ENCODE results near the gene CHP1.

DNA sequence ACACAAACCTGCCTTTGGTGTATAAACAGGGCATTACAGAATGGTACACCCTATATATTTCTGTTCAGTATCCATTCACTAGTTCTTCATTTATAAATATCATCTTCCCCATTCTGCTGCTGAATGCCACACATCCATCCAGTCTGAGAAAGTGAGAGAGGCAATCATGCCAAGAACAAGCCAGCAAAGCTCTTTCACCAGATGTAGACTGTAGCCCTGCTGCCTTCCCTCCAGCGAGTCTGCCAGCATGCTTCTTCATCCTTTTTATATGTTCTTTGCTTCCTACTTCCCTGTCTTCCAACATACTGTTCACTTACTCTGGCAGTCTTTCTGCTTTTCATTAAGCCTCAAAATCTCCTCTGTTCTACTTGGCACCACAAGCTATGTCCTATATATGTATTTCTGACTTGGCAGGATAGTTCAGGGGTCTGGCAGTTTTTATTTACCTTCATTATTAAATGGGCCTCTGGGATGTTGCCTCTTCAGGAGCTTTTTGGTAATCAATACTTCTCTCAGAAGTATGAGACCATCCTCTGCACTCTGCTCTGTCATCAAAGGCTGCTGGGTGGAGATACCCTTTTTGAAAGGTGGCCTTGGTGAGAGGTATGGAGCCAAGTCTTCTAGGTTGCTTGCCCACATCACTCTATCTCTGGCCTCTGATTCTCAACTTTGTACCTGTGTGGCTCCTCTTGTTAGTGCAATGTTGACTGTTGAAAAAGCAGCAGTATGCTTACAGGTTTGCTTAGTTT, 48.6 kb downstream of the CHP1 start:
- TF ChIP-seq, protein P1, sequence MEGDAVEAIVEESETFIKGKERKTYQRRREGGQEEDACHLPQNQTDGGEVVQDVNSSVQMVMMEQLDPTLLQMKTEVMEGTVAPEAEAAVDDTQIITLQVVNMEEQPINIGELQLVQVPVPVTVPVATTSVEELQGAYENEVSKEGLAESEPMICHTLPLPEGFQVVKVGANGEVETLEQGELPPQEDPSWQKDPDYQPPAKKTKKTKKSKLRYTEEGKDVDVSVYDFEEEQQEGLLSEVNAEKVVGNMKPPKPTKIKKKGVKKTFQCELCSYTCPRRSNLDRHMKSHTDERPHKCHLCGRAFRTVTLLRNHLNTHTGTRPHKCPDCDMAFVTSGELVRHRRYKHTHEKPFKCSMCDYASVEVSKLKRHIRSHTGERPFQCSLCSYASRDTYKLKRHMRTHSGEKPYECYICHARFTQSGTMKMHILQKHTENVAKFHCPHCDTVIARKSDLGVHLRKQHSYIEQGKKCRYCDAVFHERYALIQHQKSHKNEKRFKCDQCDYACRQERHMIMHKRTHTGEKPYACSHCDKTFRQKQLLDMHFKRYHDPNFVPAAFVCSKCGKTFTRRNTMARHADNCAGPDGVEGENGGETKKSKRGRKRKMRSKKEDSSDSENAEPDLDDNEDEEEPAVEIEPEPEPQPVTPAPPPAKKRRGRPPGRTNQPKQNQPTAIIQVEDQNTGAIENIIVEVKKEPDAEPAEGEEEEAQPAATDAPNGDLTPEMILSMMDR (IDR thresholded peaks at IDR 0.05) = no peak
- TF ChIP-seq POLR2A (IDR thresholded peaks at IDR 0.05) = no peak

Data from testis (tissue), 2 donors.